Ammon's horn (tissue), 1 donor: ENCODE measurements around the gene COL21A1.
"Not testable (repeated sequence)": the region's sequence is repeated elsewhere in the genome, so short reads cannot be mapped to it uniquely, and the experiment has no call there.

ENCODE experiments used
- DNase-seq: peaks from one replicate; pipeline ENCODE4 v3.0.0-alpha.2; 2016; ENCODE audit warnings: low spot score

The COL21A1 gene

DNA sequence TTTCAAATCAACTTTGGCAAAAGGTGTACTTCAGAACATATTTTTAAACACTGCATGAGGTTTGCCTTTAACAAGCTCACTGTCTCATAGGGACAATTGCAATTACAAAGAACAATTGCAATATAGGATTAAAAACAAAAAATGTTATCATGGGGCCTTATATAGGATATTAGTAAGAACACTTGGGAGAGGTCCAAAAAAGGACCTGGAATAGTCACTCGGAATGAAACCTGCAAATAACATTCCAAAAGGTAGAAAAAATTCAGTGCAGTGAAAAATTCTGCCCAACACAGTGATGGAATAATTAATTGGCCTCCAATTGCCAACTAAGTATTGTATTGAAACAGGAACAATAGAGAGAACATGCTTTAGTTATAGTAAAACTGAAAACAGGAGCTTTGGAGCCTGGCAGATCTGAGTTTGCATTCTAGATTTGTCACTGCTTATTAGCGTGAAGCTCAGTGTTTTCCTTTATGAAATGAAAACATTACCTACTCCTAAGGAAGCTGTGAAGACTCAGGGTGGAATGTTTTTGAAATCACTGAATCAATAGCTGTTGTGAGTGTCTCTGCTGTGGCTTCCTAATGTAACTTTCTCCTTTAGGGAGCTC is 199.3 kb downstream of the COL21A1 start:
- no peak for DNase-seq

DNA sequence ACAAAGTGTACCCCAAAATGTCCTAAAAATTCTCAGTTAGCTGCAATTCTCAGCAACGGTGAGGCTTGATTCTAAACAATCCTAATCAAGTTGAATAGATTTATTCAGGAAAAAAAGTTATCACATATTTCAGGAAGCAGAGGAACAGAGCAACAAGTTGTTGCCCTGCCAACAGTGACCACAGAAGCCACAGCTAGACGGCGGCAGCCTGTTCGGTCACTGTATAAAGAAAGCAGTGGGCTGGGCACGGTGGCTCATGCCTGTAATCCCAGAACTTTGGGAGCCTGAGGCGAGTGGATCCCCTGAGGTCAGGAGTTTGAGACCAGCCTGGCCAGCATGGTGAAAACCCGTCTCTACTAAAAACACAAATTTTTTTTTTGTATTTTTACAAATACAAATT is 200.8 kb downstream of the COL21A1 start:
- DNase-seq, result no peak

DNA sequence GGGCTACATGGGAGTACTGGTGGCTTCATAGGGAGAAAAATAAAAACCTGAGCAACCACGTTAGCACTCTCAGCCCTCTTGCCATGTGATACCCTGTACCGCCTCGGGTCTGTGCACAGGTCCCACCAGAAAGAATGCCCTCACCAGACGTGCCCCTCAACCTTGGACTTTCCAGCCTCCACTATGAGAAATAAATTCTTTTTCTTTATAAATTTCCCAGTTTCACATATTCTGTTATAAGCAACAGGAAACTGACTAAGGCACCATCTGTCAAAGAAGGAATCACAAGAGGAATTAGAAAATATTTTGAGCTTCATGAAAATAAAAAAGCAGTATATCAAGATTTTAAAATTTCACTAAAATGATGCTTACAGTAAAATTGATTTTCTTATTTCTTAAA is 203.6 kb downstream of the COL21A1 start:
- DNase-seq, result no peak

DNA sequence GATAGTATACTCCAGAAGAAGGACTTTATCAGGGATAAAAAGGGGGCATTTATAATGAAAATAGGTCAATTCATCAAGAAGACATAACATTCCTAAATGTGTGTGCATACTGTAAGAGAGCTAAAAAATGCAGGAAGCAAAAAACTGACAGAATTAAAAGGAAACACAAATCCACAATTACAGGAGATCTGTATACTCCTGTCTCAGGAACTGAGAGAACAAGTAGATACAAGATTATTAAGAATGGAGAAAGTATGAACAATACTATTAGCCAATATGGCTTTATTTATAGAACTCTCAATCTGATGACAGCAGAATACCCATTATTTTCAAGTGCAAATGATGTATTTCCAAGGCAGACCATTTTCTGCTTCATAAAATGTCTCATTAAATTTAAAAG is 204.3 kb downstream of the COL21A1 start:
- no peak for DNase-seq

DNA sequence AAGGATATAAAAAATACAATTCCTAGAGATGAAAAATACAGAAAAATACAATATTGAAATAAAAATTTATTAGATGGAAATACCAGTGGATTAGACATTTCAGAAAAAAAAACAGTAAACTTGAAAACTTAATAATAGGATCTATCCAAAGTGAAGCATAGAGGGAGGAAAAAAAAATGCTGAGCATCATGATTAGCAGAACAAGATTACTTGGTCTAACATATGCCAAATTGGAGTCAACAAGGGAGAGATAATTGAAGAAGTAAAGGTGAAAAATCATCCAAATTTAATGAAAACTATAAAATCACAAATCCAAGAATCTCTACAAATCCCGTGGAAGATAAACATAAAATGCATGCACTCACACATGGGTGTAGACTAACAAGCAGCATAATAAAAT is 205.8 kb downstream of the COL21A1 start:
- DNase-seq, result no peak

DNA sequence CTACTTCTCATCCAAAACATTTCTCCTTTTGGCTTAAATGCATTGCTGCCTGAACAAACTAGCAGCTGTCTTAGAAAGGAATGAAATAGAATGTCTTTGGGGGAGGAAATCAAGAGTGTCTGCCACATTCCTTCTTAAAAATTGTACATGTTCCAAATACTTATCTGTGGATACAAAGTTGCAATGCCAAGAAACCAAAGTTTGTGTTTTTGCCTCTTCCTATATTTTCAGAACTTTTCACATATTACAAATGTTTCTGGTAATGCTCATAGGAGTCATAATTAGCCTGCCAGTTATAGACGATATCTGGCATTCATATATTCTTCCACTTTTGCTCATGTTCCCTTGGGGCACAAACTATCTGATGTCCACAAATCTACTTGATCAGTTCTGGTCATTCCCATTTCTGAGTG is 206.5 kb downstream of the COL21A1 start:
- DNase-seq, result no peak

DNA sequence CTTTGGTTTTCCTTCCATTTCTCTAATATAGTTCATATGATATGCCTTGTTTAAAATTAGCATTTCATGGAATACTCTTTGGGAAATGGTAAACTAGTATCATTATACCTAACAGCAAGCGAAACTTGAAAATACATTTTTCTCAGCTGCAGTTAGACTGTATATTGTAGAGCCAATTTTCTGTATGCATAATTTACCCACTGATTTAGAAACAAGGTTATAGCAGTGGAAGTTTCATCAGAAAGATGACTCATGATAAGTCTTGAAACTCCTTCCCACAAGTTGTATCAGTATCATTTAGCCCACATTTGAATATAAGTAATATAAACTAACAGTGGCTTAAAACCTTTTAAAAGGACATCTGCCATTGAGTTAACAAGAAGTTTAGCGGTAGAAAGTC is 207.2 kb downstream of the COL21A1 start:
- DNase-seq, result no peak

DNA sequence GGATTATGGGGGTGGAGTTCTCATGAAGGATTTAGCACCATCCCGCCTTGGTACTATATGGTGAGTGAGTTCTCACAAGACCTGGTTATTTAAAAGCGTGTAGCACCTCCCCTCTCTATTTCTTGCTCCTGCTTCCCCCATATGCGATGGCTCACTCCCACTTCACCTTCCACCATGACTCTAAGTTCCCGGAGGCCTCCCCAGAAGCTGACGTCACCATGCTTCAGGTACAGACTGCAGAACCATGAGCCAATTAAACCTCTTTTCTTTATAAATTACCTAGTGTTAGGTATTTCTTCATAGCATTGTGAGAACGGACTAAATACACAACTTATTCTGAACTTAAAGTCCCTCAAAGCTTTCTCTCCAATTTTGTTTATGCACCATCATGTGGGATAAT is 208.6 kb downstream of the COL21A1 start:
- DNase-seq, result no peak

DNA sequence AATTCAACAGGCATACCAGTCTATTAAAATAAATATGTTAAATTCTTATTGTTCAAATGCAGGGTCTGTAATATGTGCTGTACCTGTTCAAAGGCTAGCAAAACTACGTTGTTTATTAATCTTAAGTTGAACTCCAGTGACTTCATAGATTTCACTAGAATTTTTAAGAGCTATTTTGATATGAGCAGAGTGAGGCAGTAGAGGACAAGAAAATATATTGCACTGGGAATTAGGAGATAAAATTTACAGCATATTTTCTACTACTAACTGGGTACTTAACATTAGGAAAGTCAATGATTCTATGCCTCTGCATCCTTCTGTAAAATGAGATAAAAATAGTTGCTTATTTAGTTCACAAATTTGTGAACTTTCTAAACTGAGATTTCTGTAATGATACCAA is 209.8 kb downstream of the COL21A1 start:
- no peak for DNase-seq

DNA sequence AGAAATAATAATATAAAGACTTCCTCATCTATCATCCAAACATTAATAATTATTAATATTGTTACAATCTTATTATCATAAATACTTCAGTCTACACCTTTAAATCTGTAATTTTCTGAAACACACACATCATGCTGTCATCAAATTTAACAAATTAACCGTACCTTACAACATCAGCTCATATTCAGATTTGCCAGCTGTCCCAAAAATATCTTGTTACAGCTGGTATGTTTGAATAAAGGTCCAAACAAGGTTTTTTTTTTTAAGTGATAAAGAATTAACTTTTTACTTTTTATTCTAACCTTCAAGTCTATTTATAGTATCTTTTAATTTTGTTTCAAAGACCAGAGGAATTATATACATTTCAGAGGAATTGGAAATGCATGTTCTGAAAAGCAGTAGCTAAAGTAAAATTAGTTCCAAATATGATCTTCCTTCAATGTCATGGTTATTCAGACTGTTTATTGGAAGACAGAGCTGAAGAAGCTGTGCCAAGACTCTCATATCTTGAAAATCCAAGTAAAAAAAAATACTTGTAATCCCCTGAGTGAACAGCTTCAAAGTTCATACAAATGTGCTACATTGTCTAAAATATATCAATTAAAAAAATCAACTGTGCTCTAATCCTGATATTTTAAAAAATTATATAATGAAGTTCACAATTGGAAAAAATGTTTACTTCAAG is 210.3 kb downstream of the COL21A1 start:
- DNase-seq, result no peak

DNA sequence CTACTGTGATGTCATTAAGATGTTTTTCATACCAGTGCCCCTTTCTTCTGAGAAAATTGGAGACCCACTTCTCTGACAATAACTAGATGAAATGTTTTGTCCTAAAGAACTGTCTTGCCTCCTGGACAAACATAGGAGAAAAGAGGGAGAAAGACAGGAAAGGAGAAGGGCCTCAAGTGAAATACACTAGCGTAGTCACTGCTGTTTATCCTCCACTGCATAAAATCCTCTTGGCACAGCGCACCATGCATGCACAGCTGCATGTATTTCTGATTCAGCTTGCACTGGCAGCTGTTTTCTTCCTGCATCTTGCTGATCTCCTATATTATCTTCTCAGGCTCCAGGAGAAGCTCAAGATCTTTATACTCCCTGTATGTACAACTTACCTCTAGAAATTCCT is 214.0 kb downstream of the COL21A1 start:
- no peak for DNase-seq

DNA sequence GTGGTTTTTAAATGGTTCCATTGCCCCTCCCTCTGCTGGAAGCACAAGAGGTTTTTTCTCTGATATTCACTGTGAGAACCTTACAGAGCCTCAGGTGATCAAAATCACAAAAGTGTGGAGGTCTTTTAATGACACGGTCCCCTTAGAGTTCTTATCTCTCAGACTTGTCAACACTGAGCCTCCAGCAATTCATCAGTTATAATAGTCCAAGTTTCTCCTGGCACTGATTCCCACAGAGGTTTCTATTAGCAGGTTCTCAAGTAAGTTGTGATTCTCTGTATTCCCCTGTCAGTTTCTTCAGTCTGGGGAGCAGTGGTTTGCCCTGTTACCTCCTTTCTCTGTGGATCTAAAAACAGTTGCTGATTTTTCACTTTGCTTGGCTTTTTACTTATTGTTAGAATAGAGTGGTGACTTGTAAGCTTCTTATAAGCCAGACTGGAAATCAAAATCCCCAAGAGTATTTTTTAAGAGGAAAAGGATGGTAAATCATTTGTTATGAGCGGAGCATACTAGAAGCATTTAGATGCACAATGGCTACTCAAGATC is 214.6 kb downstream of the COL21A1 start:
- DNase-seq, result no peak

DNA sequence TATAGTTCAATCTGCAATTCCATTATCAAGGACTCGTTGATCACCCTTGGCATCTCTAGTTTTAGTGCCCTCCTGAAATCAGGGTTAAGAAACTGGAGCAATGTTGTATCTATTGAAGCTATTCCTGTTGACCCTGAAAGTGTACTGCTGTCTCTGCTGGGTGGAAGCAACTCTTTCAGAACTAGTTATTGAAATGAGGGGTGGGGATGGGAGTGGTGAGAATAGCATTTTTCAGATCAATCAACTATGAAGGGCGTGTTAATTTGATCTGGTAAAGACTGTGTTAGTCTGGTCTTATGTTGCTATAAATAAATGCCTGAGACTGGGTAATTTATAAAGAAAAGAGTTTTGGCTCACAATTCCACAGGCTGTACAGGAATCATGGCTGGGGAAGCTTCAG is 219.5 kb downstream of the COL21A1 start:
- no peak for DNase-seq

DNA sequence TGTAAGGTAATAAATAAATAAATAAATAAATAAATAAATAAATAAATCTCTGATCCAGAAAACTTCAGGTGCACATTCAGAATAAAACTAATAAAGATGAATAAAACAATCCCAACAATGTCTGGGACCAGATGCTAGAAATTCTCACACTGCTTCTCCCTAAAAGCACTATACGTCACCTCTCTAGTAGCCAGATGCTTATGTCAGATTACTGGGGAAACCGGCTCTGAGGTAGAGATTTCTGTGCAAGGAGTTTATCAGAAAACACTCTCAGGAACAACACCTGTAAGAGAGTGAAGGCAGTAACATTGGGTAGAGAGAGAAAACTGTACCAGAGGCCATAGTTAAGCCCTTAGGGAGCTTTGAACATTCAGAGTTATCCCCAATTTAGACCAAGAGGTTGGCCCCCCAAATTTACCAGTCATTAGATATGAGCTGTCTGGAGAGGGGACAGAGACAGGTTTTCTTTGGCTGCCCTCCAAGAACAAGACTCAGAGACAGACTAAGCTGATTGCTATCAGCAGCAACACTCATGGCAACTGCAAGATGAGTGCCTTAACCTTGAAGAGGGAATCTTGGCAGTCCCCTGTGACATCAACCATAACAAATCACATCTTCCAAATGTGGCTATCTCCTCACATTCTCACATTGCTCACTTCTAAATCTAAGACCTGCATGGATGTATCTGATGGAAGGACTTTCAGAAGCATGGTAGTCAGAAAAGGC is 220.8 kb downstream of the COL21A1 start:
- DNase-seq, result no peak

DNA sequence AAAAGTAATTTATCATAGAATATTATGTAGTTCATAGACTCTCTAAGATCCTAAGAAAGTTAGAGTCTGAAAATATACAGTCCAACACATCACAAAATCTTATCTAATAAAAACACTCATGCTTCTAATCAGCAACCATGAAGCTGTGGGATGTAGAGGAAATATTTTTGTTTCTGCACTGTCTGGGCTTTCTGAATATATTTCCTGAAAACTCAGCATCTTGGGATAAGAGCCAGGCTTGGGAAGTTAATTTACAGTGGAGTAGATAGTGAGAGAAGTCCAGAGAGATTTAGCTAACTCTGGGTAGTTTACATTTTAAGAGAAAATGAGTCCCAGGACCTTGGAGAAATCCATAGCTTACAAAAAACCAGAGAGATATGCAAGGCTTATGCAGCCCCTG is 221.6 kb downstream of the COL21A1 start:
- no peak for DNase-seq

DNA sequence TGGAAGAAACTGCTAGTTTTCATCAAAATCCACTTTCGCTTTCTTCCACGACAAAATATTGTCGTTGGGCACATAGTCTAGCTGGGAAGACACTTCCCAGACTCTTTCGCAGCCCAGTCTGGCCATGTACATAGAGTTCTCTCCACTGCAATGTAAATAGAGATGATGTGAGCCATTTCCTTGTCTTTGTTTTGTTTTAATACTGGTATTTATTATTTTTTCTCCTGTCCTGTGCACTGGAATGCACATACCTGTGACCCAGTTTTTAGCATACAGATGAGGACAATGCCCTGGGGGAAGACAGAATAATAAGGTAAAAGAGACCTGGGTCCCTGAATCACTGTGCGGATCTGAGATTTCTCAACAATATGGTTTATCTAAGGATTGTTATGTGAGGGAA is 222.4 kb downstream of the COL21A1 start:
- no peak for DNase-seq

DNA sequence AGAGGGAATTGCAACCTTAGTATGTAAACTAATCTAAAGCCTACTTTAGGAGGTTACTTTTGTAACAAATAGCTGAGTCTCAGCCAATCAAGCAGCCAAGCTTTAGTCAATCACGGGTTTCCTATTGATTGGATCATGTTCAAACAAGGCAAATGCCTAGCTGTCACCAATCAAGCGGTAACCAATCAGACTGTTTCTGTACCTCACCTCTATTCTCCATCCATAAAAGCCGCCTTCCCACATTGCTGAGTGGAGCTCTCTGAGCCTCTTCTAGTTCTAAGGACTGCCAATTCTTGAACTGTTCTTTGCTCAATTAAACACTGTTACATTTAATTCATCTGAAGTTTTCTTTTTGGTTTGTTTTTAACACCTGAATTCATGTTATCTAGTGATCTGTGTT is 223.6 kb downstream of the COL21A1 start:
- DNase-seq, result no peak

DNA sequence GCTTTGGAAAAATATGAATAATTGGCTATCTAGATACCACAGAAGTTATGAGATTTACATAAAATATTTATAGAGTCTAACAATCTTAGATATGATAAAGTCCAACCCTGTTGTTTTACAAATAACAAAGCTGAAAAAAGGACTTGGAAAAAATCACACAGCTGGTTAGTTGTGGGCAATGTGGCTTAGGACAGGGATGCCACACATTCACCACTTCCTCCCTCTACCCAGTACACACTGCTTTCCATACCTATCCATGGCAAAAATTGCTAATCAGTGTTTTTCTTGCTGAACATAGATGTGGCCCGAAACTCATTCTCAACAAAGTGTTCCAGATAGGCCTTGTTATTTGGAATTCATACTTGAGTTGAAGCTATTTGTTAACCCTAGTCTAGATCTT is 224.7 kb downstream of the COL21A1 start:
- DNase-seq, result no peak

DNA sequence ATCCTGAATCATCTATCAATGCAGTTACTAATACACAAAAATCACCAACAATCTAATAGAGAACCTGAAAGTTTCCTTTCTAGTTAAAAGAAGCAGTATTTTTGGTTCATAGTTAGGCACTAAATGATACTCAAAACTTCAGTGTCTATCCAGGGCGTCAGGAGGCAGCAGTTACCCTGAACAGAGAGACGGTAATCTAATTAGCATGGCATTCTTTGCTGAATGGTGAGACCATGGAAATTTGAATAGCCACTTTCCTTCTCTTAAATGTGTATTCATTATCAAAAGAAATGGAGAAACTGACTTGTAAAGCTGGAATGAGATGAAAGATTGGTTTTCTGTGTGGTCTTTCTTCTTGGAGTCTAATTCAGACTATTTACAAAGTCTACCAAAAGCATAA is 225.4 kb downstream of the COL21A1 start:
- DNase-seq, result no peak

DNA sequence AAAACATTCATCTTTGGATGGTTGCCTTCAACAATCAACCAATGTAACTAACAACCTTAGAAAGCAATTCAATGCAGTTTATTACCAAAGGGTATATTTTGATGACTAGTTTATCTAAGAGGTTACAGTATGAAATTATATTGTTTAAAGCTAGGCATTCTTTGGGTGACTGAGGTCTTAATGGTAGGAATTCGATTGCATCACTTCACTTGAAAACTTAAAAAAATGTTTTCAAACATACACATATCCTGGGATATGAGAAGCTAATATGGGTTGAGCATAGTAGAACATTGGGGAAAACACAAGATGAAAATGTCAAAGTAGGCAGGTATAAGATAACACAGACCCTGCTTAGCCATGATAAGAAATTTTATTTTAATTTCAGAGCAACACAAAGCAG is 227.4 kb downstream of the COL21A1 start:
- DNase-seq, result no peak

DNA sequence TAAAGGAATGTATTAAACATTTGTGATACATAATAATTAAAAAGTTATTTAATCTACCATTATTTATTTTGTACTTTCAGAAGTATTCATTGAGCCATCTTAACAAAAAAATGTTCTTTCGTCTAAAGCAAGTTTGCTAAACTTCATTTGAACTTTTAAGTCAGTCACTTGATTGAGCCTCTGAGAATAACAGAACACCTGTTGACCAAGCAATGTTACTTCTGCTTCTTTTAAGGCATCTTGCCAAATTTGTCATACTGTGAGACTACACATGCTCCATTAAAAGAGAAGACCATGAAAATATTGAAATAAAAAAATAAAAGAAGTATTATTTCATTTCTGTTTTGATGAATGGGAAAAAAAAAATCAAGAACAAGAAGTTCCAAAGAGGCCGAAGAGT is 230.2 kb downstream of the COL21A1 start:
- no peak for DNase-seq

DNA sequence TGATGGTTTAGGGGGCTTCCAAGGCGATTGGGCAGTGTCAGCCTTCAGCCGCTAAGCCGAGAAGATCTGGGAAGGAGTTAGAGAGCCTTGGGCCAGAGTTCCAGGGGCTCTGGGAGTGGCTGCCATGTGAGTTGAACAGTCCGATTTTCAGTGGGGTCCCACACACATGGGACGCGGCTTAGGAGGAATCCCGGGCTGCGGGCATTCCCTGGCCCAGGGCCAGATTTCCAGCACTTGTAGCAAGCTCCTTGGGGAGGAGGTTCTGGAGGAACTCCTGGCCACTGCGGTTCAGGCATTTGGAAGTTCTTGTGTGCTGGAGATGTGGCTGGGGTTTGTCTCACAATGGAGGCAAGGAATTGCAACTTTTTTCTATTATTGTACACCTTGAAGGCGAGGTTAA is 233.3 kb downstream of the COL21A1 start:
- DNase-seq, result not testable (repeated sequence)

DNA sequence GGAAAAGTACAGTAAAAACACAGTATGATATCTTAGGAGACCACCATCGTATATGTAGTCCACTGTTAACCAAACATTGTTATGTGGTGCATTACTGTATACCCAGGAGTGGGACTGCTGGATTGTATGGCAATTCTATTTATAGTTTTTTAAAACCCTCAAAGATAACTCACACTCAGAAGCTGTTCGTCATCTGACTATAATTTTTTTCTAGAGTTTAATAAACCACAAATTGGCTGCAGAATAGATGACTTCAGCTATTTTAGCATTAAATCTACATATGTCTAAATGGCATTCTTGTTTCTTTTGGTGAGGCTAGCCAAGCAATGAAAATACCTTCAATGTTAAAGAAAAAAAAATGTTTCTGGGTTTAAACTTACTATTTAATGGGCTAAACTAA is 237.7 kb downstream of the COL21A1 start:
- DNase-seq, result no peak
